Lower lobe of right lung (tissue), 2 donors: ENCODE results near the gene FBXW4. TPM values are rescaled to one million over a fixed set of nuclear protein-coding genes. Genes with fewer than 3 reads are reported as not detected.
A peak's percentile ranks its signal among the peaks of the same experiment; 100 is the strongest.
"Not testable (repeated sequence)": the region's sequence is repeated elsewhere in the genome, so short reads cannot be mapped to it uniquely, and the experiment has no call there.

Experiments
- ATAC-seq, 2 donors: fragments of 200-7000 bp; cut with Tn5 transposase; one replicate each; pipeline ENCODE4 v1.9.1; 2020 to 2022; ENCODE audit warnings: mild to moderate bottlenecking in 2 of 2, moderate library complexity in 2 of 2
- DNase-seq: peaks from one replicate; pipeline ENCODE4 v3.0.0-alpha.2; 2020
- H3K27ac ChIP-seq: fragments of 200-600 bp; one replicate; pipeline ENCODE4 v1.8.0; 2022
- H3K27me3 ChIP-seq: fragments of 200-600 bp; one replicate; pipeline ENCODE4 v1.8.0; 2022; ENCODE audit warnings: low read depth
- H3K36me3 ChIP-seq: fragments of 200-600 bp; one replicate; pipeline ENCODE4 v1.8.0; 2022; ENCODE audit warnings: mild to moderate bottlenecking
- H3K4me1 ChIP-seq: fragments of 200-600 bp; one replicate; pipeline ENCODE4 v1.8.0; 2022
- H3K4me3 ChIP-seq: fragments of 200-600 bp; one replicate; pipeline ENCODE4 v1.8.0; 2022; ENCODE audit warnings: mild to moderate bottlenecking
- H3K9me3 ChIP-seq: fragments of 200-600 bp; one replicate; pipeline ENCODE4 v1.8.0; 2022
- CTCF ChIP-seq: fragments of 200-600 bp; IDR thresholded peaks from one replicate; pipeline ENCODE4 v1.8.0; 2022; ENCODE audit warnings: antibody characterized with exemption, mild to moderate bottlenecking
- intact Hi-C: fragments of 100-400 bp; cut with DNase I; formaldehyde crosslinking; loops from one replicate; pipeline ENCODE4 v1.11.0; 2022
- total RNA-seq: library from RNA; stranded (reverse); fragmentation: NEBNext Ultra II Directional; extraction: Animal tissue kit (Norgen Biotek cat#: 25700); gene quantifications from one replicate; pipeline ENCODE4 v1.2.1, GENCODE V29; 2021
- donor health status: DM: no; HTN: yes; CAD: no; lungs with severe emphysema.

The FBXW4 gene
- total RNA-seq, 1 donor from 2014 or later = 88.6 TPM

DNA sequence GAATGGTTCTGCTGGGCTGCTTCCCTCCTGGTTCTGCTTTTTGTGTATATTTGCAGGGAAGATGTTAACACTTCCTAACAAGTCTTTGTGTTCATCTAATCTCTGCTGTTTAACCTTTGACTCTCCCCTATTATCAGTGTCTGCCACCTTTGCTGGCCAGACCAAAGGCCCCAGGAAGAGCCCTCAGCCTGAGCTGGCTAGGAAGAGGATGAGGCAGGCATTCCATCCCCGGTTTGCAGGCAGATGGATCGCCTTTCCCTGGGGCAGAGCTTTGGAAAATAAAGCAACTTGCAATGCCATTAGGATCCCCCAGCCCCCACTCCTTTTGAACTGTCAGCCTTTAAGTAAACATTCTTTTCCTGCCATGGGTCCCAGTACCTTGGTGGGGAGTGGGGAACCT lies 87.8 kb downstream of the FBXW4 start:
- no peaks in the 10 kb centered on the region for H3K27me3 ChIP-seq
- no peak overlapping the region for H3K4me3 ChIP-seq
- no peak overlapping the region for H3K27ac ChIP-seq
- DNase-seq (no peak), ATAC-seq (no peak)
- no peaks in the 10 kb centered on the region for H3K9me3 ChIP-seq
- TF ChIP-seq CTCF = no peak
- H3K4me1 ChIP-seq = no peaks in the 10 kb centered on the region
- intact Hi-C loops = no loop called here
- peaks cover 81% of the 10 kb centered on the region for H3K36me3 ChIP-seq

- Histone ChIP-seq H3K4me3 (no peak overlapping the region), H3K27ac (no peak overlapping the region), H3K36me3 (peaks cover 38% of the 10 kb centered on the region), H3K4me1 (no peaks in the 10 kb centered on the region), H3K27me3 (no peaks in the 10 kb centered on the region), H3K9me3 (no peaks in the 10 kb centered on the region)
- ATAC-seq = peak; percentile 85 to 90
- intact Hi-C loops = no loop called here
- TF ChIP-seq CTCF = peak; percentile 87
- DNase-seq = peak; percentile 77
Observed at GRCh38 chr10:101602761-101603398, 92.1 kb downstream of the FBXW4 start.

GRCh38 chr10:101601541-101601940 lies 93.4 kb downstream of the FBXW4 start:
- TF ChIP-seq CTCF = no peak
- DNase-seq = no peak
- ATAC-seq = peak; percentile 6 to 21
- Histone ChIP-seq H3K9me3 (no peaks in the 10 kb centered on the region), H3K36me3 (peaks cover 25% of the 10 kb centered on the region), H3K4me3 (no peak overlapping the region), H3K27me3 (no peaks in the 10 kb centered on the region), H3K4me1 (no peaks in the 10 kb centered on the region), H3K27ac (no peak overlapping the region)
- intact Hi-C loops = no loop called here

GRCh38 chr10:101597091-101597900 lies 97.7 kb downstream of the FBXW4 start:
- Histone ChIP-seq H3K27me3 (no peaks in the 10 kb centered on the region), H3K36me3 (no peaks in the 10 kb centered on the region), H3K9me3 (no peaks in the 10 kb centered on the region), H3K4me1 (peaks cover 8% of the 10 kb centered on the region), H3K4me3 (no peak overlapping the region), H3K27ac (no peak overlapping the region)
- no peak for TF ChIP-seq CTCF
- DNase-seq = no peak
- ATAC-seq = no peak
- intact Hi-C loops = no loop called here

DNA sequence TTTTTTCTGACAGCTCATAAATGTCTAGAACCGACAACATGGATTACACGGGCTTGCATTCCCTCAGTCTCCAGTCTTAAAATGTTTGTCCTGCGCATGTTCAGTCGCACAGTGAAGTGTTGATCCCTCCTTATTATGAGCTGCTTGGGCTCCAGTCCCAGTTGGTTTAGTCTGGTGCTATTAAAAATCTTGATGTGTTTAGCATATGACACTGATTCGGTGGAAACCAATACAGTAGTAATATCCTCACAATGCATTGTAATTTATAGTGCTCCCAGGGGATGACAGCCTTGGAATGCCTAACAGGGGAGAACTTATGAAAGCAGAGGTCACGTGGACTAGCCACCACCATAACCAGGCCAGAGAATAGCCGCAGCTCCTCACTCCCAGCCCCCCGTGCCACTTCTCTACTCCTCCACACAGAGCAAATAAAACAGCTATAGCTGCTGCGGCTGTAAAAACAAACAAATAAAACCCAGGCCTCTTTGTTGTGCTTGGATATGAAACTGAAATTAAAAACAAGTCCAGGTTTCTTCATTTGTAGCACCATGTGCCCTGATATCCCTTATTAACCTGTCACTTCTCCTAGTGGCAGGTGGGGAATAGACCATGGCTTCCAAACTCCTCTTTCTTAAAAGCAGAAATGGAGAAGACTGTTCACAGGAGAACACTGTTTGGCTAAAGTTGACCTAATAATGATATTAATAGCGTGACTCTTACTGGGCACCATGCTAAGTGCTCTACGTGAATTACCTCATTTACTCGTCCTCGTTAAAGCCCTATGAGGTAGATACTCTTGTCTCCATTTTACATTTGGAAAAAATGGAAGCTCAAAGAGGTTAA lies 99.2 kb downstream of the FBXW4 start:
- H3K4me3 ChIP-seq = no peak overlapping the region
- no peaks in the 10 kb centered on the region for H3K36me3 ChIP-seq
- H3K9me3 ChIP-seq = no peaks in the 10 kb centered on the region
- H3K27me3 ChIP-seq = no peaks in the 10 kb centered on the region
- no peak overlapping the region for H3K27ac ChIP-seq
- no peak for TF ChIP-seq CTCF
- ATAC-seq (peak; percentile 41 to 46), DNase-seq (no peak)
- intact Hi-C loops = no loop called here
- H3K4me1 ChIP-seq = peaks cover 8% of the 10 kb centered on the region

- ATAC-seq = peak; percentile 41 to 61
- intact Hi-C loops = not testable (repeated sequence)
Observed at GRCh38 chr10:101593331-101593730, 101.6 kb downstream of the FBXW4 start.

More at GRCh38 chr10:101593331-101593730, 101.6 kb downstream of the FBXW4 start:
- not testable (repeated sequence) for H3K27me3 ChIP-seq, DNase-seq, H3K4me3 ChIP-seq, H3K27ac ChIP-seq, H3K36me3 ChIP-seq, H3K9me3 ChIP-seq
- peaks cover 16% of the 10 kb centered on the region for H3K4me1 ChIP-seq
